ENCODE measurements around the gene THRB.
A peak's percentile ranks its signal among the peaks of the same experiment; 100 is the strongest.
"Not testable (repeated sequence)": the region's sequence is repeated elsewhere in the genome, so short reads cannot be mapped to it uniquely, and the experiment has no call there.

Gene THRB

GRCh38 chr3:24094818-24095217 lies 399.8 kb downstream of the THRB start:
- not testable (repeated sequence) for DNase-seq (ENCODE audit: low spot score)

- DNase-seq (ENCODE audit: low spot score) = peak; percentile 48
These were observed 405.9 kb downstream of the THRB start for GRCh38 chr3:24088782-24089181.

GRCh38 chr3:24087469-24087868 lies 407.2 kb downstream of the THRB start:
- no peak for DNase-seq (ENCODE audit: low spot score)

GRCh38 chr3:24086617-24087404 lies 407.8 kb downstream of the THRB start:
- no peak for DNase-seq (ENCODE audit: low spot score)

GRCh38 chr3:24086206-24086605 lies 408.4 kb downstream of the THRB start:
- DNase-seq (ENCODE audit: low spot score) = no peak

- no peak for DNase-seq (ENCODE audit: low spot score)
These were observed 422.5 kb downstream of the THRB start for GRCh38 chr3:24072193-24072592.

GRCh38 chr3:24069045-24069444 lies 425.6 kb downstream of the THRB start:
- DNase-seq (ENCODE audit: low spot score) = peak; percentile 25

- DNase-seq (ENCODE audit: low spot score) = no peak
These were observed 427.2 kb downstream of the THRB start for GRCh38 chr3:24067483-24067882.
